Activated T-helper 1 cell treated with Interleukin-2 at 50 U/mL for 16 hours (primary cell): ENCODE measurements around the gene SIX2.

Source experiments
- DNase-seq: peaks from one replicate; pipeline ENCODE4 v3.0.0-alpha.2; 2020; ENCODE audit warnings: low read depth

The SIX2 gene

DNA sequence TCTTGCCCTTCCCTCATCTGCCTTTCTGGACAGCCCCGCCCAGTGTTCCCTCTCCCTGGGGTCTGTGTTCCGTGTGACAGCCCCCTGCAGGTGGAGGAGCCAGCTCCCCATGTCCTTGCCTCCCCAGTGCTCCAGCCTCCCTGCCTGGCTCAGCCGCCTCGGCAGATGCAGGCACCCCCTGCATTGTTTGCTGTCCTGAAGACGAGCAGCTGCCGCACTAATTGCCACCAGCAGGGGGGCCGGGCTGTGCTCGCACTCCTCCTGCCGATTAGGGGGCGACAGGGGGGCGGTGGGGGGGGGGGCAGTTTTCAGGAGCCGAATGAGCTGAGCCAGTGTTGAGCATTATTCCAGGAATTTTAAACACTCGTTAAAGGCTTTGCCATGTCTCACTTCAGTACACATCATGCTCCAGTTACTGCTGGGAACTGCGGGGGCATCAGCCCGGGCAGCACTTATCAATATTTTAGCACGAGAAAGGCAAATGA, 44.5 kb downstream of the SIX2 start:
- DNase-seq: no peak

DNA sequence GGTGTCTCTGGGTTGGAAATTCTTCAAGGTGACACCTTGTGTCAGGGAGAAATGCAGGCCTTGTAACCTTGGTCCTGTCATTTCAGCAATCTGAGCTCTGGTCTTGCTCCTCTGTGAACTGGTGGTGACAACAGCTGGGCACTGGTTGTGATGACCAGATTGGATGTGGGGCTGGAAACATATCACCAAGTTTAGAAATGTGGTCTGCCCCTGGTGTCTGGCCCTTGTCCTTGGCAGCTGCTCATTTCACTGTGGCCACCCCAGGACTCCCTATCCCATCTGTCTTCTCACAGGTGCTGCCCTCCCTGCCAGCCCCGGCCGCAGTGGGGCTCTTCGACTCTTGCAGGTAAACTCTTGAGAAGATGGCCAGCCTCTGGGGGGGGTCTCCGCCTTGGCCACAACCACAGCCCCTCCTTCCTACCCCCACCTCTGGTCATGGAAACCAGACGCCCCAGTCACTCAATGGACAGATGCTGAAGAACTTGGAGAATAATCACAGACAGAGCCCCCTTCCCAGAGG, 47.0 kb downstream of the SIX2 start:
- DNase-seq: no peak

DNA sequence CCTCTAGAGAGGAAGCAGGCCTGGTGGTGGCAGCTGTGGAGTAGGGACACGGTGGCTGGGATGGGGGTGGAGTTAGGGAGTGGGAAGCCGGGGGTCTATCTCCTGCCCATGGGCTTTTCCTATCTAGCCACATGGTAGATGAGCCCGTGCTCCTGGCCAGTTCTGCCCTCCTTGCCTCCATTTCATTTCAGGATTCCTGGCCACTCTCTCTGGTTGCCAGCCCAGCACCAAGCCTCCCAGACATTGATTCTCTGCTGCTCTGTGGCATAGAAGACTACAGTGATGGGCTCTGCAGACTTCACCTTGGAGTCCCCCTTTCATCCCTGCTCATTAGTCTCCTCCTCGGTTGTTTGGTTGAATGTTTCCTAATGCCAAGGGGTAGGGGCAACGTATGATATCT, 48.4 kb downstream of the SIX2 start:
- DNase-seq: no peak

DNA sequence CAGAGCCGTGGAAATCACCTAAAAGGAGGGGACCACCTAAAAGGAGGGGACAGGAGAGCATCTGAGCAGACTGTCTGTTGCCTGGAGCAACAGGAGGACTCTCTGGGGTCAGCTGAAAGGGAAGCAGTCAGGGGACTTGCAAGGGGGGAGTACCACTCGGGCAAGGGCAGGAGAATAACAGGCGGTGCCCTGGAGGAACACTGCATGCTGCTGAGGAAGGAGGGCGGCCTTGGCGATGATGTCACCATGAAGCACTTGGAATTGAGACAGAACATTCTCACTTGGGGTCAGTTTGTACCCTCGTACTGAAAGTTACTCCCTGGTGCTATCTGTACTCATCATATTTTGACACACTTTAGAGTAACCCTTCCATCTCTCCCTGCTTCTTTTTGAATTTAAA, 49.4 kb downstream of the SIX2 start:
- no peak for DNase-seq

DNA sequence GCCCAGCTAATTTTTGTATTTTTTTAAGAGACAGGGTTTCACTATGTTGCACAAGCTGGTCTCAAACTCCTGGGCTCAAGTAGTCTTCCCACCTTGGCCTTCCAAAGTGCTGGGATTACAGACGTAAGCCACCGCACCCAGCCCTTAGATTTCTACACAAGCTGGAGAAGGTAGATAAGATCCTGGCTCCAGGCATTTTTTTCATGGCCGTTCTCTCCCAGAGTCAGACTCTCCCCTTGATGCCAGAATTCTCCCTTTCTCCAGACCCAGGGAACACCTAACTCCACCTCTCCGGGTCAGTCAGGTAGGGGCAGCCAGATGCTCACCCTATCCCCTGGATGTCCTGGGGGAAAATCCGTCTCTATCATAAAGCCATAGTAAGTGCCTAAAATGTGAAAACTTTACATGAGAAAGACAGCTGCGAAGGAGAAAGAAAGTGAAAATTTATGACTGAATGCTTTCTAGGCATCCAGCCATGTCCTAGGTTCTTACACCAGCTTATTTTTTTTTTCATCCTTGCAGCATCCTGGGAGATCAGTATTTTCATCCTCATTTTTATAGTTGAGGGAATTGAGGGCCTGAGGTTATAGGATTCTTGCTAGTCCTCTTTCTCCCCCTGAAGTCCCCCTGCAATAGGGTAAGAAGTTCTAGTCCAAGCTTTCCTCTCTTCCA, 51.5 kb downstream of the SIX2 start:
- no peak for DNase-seq

DNA sequence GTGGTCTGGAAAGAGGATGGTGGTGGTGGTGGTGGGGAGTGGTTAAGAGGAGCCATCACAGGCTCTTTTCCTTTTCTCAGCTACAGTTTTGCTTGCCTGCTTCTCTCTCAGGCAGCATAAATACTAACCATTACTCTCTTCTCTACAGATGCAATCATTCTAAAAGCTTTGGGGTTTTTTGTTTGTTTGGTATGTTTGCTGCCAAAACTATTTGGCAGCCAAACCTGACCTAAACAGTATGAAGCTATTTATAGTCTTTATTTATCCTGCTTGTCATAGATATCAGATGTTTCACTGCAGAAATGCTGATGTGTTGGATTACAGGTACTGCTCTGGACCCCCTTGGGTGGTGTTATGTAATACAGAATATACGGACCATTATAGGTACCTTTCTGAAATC, 52.4 kb downstream of the SIX2 start:
- no peak for DNase-seq

DNA sequence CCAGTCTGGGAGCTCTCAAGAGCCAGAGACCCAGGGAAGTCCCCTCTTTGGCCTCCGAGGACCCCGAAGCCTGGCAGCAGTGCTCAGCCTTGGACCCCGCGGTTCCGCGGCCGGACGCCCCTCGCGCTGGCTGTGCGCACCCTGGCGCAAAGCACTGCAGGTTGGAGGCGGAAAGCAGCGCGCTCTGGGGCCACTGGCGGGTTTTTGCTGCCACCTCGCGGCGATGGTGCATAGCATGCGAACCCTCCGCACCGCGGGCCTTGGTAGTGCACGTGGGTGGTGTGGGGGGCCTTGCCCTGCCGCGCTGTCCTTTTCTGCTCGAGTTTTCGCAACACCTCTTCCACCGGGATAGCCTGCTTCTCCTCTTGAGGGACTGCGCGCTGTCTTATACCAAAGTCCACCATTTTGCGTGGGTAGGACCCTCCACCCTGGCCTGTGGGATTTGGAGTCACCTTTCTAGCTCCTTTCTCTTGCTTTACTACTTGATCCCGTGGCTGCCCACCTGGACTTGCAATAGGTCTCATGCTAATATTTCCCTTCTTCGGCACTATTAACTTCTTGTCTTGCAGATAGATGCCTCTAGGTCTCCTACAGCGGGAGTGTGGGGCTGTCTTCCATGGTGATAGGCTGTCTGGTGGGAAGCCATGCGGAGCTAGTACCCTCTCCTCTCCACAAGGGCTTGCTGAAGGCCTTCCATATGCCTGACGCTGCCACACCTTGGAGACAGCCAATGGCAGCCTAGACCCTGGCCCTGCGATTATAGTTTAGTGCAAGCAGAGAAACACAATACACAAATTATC, 53.5 kb downstream of the SIX2 start:
- peak; percentile 48 for DNase-seq
